Fibroblast of skin of right quadriceps (primary cell): ENCODE results near the gene CMIP.

Experiments used
- DNase-seq: peaks from one replicate; pipeline ENCODE4 v3.0.0-alpha.2; 2013

Gene CMIP

DNA sequence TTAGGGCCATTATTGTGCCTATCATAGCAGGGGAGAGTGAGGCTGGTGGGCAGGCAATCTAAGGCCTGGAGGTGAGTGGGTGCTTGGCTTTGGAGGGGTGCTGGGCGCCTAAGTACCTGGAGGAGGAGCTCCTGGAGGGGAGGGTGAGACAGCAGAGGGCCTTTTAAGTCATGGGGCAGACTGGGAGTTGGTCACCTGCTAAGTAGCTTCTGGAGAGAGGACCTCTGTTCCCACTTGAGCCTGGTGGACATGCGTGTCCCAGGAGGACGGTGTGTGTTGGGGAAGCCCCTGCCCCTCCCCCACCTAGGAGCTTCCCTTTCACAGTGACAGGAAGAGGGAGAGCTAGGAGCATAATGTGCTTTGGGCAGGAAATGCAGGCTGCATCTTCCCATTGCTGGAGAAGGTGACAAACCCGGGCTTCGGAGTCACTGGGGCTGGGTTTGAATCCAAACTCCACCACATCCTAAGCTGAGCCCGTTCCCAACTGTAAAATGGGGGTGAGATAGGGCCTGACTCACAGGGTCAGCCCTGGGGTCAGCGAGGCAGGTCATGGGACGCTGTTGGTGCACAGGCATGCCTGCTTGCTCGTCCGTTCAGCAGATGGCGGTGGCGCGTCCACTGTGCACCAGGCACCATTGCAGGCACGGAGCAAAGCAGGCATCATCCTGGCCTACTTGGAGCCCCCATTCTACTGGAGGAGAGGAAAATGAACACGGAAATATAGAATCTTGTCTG lies 37.9 kb downstream of the CMIP start:
- no peak for DNase-seq

DNA sequence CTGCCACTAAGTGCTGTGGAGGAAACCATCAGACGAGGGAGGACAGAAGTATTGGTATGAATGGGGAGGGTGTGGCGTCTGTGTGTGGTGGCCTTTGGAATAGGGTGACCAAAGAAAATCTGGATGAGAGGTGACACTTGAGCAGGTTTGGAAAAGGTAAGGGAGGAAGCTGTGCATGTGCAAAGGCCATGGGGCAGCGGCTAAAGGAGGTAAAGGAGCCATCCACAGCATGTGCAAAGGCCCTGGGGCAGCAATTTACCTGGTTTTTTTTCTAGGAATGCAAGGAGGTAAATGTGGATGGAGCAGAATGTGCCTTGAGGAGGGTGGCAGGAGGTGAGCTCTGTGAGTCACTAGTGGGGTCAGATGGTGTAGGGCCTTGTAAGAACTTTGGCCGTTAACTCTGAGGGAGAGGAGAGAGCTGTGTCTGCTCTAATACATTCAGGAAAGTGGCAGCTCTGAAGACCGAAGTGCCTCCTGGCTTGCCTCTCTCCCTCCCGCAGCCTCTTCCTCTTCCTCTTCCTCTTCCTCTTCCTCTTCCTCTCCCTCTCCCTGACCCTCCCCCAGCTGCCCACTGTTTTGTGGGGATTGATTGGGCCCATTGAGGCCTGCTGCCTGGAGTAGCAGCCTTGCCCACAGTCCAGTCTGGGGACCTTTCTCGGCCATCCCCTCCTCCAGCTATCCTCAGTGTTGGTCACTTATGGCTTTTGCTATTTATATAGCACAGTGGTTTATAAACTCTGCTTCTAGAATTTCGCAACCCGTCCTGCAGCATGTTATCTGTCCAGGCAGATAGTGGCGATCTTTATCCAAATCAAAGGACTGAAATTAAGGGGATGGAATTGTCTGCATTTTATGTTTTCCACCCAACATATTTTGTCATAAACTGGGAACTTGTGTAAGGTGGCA lies 38.7 kb downstream of the CMIP start:
- DNase-seq = no peak

DNA sequence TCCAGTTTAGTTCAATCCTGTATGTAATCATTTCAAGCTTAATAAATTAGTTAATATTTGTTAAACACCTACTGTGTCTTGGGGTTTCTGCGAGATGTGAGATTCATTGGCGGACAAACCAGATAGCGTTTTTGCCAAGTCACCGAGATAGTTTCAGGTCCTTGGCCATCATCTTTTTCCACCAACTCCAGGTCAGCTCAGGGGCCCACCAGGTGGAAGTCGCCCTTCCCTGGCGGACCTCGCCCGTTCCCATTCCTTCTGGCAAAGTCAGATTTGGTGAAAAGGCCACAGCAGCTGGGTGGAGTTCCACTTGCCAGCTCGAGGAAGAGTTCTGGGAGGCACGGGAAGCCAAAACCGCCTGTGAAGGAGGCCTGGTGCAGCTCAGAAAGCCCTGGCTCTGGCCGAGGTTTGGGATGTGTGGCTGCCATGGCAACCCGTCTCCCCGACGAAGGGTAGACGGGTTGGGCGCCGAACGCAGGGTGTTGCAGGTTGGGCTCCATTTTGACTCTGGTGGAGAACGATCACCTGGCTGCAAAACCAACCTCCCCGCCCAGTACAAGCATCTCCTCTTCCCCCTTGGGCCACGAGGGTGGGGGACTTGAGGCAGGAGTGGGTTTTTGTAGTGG lies 39.5 kb downstream of the CMIP start:
- DNase-seq = no peak

DNA sequence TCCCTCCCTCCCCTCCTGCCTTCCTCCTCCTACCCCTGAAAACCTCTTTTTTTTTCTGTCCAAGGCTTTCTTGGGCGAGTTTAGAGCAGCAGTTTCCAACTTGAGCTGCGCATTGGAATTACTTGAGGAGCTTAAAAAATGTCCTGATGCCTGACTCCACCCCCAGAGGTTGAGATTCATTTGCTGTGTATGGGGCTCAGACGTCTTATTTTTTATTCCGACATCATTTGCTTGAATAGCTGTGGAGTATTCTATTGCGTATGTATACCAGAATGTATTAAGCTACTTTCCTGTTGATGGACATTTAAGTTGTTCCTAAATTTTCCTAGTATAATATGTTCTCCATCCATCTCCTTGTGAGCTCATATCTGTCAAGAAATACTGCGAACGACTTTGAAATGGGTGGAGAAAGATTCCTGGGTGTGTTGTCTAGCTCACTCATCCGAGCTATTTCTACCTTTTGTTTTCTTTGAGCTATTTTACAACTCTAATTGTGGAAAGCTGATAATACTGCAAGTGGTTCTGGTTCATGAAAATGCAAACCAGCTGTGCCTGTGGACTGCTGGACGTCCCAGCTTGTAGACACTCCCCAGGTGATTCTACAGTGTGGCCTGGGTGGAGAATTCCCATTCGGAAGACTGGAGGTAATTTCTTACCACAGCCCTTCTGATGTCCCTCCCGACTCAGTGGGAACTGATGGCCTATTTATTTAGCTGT lies 40.5 kb downstream of the CMIP start:
- no peak for DNase-seq

DNA sequence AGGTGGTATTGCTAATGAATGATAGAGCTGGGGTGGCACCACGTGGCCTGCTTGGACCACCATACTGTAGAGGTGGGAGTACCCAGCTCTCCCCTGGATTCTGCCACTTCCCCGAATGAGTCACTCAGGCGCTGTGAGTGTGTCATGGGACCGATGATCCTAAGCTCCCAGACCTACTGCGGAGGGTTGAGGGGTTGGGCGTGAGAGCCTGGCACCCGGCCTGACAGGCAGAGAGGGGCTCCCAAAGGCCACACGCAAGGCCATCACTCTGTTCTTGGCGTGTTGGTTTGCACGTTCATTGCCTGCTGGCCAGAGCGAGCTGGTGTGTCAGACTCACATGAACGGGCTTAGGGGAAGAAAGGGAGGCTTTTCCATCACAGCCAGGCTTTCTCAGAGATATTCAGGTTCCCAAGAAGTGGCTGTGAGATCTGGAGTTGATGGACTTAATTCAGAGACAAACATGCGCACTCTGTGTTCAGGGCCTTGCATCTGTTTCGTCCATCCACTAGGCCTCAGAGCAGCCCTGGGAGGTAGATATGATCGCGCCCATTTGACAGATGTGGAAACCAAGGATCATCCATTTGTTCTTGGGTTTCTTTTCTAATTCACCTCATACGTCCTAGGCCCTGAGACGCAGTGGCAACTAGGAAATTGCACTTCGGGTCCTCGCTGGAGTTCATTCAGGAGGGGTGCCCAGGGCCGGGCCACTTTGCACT lies 41.4 kb downstream of the CMIP start:
- no peak for DNase-seq

DNA sequence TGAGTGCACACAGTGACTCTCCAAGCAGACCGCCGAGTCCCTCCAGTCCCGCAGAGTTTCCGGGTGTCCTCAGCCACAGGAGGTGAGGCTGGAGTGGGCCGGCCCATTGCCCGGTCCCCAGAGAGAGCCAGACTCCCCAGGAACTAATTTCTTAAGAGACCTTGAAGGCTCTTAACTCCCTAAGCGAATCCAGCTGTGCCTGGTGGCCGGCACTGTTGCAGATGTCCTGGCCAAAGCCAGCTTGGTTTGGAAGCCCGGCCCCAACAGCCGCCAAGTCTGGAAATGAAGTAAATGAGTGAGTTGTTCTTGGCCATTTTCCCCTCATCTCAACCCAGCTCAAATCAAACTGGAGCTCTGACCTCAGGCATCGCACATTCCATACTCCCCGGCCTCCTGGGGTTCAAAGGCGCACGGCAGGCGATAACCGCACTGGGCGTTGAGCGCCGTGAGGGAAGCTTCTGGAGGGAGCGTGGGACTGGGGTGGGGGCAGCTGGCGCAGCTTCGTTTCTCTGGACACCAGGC lies 42.0 kb downstream of the CMIP start:
- peak; percentile 50 for DNase-seq

DNA sequence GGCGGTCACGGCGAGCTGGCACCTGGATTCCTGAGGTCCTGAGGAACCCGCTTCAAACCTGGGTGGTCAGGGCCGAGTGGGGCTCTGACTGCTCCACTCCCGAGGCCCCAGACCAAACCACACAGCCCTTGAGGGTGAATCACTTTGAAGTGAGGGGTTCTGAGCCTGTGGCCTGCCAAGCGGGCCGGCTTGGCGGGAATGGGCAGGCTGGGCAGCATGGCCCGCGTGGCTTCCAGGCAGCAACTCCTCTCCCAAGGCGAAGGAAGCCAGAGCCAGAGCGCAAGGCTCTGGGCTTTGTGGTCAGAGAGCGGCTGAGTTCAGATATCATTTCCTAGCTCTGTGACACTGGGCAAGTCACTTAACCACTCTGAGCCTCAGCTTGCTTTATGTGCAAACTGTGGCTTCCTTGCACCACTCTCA lies 42.7 kb downstream of the CMIP start:
- DNase-seq = no peak

DNA sequence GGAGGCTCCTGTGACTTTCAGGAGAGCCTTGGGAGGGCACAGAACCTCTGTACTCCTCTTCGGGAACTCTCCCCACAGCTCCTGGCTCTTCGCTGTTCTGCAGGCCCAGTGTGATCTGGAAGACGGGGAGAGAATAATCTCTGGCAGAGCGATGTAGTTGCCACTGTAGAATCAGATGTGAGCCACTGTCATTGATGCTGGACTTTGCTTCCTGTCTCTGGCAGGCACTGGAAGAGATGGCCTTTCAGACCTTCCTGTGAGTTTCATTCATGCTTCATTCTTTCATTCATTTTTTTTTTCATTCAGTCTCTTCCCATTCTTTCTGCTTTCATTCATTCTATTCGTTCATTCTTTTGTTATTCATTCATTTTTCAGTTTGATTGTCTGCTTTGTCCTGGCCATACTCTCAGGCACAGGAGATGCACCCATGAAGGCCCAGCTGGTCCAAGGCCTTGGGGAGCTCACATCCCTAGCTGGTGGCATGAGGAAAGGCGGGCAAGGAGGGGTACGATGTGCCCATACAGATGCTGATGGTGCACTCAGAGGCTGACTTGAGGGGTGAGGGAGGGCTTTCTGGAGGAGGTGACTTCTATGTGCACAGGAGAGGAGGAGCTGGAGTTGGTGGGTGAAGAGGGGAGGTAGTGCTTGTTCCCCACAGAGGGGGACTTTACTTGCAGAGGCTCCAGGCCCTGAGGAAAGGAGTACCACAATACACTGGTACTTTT lies 44.2 kb downstream of the CMIP start:
- no peak for DNase-seq

DNA sequence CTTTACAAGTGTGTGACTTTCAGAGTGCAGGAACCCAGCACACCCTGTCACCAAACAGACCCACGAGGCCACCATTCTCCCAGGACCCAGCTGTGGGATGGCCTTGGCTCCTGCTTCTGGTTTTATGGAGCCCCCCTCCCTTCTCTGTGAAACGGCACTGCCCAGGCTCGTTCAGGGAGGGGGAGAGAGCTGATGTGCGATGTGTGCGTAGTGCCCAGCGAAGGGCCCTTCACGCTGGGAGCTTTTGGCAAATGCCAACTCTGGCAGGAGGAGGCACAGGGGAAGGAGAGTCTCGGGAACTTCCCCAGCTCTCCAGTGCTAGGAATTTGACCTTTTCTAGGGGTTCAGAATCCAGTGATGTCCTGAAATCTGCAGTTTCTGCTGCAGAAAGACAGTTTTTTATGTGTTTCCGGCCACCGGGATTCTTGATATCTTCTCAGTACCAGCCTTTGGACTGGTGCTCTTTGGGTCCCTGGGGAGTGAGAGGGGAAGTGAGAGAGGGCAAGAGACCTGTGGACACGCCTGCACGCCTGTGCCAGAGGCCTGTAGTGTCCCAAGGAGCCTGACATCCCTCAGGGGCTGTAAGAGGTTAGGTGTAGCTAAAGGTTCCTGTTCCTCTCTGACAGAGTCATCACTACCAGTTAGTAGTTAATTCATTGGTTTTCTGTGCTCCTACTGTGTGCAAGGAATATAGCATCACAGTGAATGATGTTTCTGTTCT lies 45.1 kb downstream of the CMIP start:
- DNase-seq = no peak

DNA sequence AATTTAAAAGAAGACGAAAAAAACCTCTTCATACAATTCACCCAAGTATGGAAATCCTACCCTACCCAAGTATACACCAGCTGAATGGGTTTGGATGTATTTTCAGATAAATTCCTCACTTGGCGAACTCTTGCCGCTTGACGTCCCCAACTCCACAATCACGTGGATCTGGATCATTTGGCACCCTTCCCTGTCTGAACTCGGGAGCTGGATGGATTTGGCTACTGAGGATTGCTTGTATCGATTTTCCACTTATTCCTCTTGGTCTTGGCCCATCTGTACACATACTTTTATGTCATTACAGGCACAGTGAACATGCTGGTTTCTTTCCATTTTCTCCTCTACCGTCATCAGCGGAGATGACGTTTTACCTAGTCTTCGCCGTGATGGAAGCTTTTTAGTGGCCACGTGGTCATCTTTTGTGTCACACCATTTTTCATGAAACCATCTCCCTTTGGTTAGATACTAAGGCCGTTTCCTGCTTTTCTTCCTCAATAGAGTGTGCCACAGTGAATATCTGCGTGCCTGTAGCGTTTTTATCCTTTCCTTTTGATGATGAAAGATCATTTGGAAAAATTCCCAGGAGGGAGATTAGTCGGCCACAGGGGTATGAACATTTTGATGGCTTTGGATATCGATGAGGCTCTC lies 47.1 kb downstream of the CMIP start:
- DNase-seq = peak; percentile 53

DNA sequence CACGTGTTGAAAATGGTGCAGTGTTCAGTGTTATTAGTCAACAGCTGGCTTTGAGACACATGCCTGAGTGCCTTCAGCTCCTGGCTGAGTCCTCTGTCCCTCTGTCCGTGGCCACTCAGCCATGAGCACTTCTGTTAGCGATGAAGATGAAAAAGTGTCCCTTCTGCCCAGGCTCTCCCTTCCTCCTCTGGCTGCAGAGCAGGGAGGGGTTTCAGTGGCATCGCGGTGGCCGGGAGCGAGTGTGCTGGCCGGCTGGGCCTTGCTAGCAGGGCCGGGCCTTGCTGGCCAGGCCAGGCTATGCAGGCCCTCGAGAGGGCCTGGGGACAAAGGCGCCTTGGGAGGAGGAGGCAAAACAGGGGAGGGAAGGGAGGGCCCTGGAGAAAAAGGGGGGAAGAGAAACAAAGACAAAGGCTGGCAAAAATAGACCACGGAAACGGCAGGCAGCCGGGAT lies 47.7 kb downstream of the CMIP start:
- no peak for DNase-seq

DNA sequence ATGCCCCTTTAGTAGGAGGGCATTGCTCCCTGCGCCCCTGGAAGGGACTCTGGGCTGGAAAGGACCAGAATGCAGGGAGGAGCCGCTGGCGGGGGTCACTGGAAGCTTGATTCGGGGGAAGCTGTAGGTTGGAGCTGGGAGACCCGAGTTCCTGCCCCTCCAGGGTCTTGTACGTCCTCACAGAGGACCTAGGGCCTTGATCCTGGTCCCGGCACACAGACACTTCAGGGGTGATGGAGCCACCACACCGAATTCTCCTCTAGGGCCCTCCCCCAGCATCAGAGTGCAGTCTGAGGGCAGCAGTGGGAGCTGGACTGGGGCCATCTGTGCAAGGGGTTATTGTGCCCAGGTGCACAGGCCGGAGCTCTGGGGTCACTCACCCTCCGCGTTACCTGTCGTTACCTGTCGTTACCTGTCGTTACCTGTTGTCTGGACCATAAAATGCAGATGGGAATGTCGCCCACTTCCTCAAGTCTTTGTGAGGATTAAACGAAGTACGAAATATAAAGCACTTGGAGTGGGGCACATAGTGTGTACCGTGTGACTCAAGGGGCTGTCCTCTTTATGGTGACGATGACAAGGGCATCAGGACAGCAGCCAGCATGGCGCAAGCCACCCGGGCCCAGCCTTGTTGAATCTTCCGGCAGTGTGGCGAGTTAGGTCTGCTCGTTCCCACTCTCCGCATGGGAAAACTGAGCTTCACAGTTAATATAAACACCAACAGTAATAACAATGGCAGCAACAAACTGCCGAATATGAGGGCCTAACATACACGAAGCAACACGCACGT lies 48.6 kb downstream of the CMIP start:
- no peak for DNase-seq

DNA sequence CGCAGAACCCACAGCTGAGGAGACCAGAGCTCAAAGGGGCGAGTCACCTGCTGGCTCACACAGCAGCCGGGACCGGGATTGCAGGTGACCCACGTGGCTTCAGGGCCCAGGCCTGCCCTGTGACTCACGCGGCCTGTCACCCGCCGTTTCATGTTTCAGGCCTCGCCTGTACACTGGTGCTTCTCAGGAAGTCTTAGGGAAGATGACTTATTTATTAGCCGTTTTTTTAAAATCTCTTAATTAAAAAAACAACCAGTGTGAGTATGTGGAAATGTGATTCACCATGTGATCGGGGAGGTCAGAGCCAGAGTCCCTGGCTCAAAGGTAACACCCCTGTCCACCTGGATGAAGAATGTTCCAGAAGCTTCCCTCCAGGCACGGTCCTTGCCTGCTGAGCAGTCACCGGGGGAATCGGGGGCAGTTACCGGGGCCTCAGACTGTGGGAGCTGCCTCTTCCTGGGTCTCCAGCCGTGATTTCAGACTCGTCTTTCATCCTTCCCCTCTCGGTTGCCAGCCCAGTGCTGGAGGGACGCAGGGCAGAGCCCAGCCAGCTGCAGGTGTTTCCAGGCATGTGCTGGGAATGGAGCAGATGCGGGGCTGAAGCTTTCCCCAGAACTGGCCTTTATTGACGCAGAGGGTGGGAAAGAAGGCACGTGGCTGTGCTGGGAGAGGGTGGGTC lies 49.3 kb downstream of the CMIP start:
- DNase-seq = peak; percentile 86

DNA sequence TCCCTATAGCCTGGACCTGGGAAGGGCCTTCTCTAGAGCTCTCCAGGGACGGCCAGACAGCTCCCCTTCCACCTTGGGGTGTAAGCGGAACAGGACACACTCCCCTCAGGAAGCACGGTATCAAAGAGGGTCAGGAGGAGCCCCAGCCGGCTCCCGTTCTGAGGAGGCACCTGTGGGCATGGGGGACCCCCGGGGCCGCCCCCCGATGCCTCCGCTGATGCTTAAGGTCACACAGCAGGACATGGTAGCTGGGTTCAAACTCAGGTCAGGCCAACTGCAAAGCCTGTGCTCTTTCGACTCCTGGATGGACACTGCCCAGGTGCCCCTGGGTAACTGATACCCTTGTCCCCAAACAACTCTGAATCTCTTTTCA lies 49.8 kb downstream of the CMIP start:
- DNase-seq = no peak

DNA sequence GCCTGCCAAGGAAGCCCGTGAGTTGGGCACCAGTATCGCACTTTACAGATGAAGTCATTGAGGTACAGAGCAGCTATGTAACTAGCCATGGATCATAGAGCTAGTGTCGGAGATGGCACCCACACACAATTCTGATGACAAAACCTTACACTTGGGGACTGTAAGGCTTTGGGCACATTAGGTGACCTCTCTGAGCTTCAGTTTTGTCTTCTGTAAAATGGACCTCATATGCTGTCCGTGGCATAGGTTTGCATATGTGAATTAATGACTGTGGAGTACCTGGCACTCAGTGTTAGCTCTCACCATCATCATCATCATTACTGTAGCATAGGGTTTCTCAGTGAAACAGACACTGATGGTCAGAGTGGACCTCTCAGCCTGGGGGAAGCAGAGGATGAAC lies 50.3 kb downstream of the CMIP start:
- DNase-seq = no peak

DNA sequence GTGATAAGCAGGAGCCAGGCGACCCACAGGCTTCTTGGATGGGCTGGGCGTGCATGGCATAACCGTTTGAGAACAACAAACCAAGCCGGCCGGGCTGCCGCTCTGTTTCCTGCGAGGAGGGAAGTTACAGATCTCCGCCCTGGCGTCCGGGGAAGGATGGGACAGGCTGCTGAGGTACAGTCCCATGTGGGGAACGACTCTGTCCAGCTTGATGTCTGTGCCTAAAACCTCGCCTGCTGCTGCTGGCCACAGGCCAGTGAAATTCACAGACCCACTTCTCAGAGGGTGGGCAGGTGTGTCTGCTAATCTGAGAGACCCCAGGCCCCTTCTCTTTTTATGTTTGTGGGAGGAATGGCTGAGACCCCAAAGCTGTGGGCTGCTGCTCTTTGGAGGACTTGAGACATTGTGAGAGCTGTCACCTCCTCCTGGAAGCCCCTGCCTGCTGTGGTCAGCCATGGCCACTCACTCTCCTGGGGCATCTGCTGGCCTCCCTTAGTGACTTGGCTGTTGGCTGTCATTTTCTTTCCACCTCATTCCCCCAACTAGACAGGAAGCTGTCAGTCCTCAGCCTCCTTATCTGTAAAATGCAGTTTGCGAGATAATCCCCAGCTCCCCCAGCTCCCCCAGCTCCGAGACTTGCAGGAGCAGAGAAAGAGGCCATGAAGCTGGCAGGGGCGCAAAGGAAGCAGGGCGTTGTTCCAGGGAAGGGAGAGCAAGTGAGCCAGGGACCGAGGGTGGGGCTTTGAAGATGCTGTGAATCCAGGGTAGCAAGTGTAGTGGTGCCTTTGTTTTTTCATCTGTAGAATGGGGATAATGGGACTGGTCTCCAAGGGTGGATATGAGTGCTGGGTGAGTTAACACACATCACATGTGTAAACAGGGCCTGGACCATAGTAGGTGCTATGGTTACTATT lies 51.0 kb downstream of the CMIP start:
- DNase-seq = no peak

DNA sequence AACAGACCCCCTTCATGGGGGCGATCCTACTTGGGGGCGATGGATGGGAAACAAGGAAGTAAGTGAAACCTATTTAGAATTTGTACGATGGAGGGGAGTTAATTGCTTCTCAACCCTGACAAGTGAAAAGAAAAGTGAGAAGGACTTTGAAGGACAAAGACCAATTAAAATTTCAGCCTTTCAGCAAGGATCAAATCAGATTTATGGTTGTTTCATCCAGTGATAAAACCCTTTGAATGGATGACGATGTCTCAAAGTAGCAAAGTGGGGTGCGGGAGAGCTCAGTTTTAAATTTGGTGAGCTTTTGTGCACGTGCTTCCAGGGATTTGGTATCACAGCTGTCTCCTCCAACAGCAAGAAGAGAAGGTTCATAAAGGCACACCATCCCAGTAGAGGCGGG lies 51.7 kb downstream of the CMIP start:
- DNase-seq = no peak

DNA sequence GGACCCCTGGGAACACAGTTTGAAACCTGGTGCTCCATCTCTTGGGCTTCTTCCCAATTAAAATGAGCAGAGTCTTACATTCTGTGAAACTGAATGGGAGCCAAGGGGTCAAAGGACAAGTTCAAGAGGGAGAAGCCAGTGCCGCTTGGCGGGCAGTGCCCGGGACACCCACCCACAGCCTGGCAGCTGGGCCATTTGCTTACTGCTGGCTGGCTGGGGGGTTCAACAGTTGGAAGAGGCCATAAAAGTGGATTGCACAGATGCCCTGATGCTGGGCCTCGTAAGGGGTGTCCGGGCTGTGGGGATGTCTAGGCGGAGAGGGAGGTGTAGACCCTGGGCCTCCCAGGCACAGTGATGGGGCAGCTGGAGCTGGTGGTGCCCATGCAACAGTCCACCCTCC lies 52.1 kb downstream of the CMIP start:
- no peak for DNase-seq
